PC-9 (cell line): Measurements from ENCODE around the gene MST1. TPM values are rescaled to one million over a fixed set of nuclear protein-coding genes. Genes with fewer than 3 reads are reported as not detected.

Experiments used
- BruUV-seq: library from RNA; stranded (reverse); fragments of 400-500 nt; replicated peaks from 2 replicates; lab custom pipeline; 2021; lab: Mats Ljungman, UMichigan
- CTCF ChIA-PET: fragments of 300-600 bp; sonication (Branson Sonifier 250); formaldehyde crosslinking; loops from one replicate; lab custom pipeline; 2022; ENCODE audit warnings: antibody characterized with exemption; lab: Charles Lee
- POLR2A ChIA-PET: fragments of 300-600 bp; sonication (Branson Sonifier 250); formaldehyde crosslinking; loops from one replicate; lab custom pipeline; 2022; ENCODE audit warnings: antibody characterized with exemption; ENCODE audit not compliant: unreplicated experiment; lab: Charles Lee
- DNase-seq, 2 experiments: peaks; one replicate each; pipeline versions ENCODE4 v3.0.0 to v3.0.0-alpha.2; 2015 to 2022; ENCODE audit warnings: mixed read lengths in 1 of 2
- H2AFZ ChIP-seq: fragments of 200-600 bp; sonication (generic); 2 replicates; pipeline ENCODE4 v1.8.1; 2017; ENCODE audit warnings: antibody characterized with exemption
- H3F3A ChIP-seq: fragments of 200-600 bp; sonication (generic); 2 replicates; pipeline ENCODE4 v1.8.1; 2017; ENCODE audit warnings: antibody characterized with exemption, mild to moderate bottlenecking, low read depth; ENCODE audit not compliant: insufficient read depth
- H3K27ac ChIP-seq: fragments of 200-600 bp; sonication (generic); 2 replicates; pipeline ENCODE4 v1.6.1; 2016; ENCODE audit warnings: mixed run types
- H3K27me3 ChIP-seq: fragments of 200-600 bp; sonication (generic); 2 replicates; pipeline ENCODE4 v1.6.1; 2016; ENCODE audit warnings: low read depth, mixed run types; ENCODE audit not compliant: insufficient read depth
- H3K36me3 ChIP-seq: fragments of 200-600 bp; sonication (generic); 2 replicates; pipeline ENCODE4 v1.6.1; 2016; ENCODE audit warnings: low read depth, mixed run types
- H3K4me1 ChIP-seq: fragments of 200-600 bp; sonication (generic); replicated peaks from 2 replicates; pipeline ENCODE4 v1.6.1; 2016; ENCODE audit warnings: mixed run types; ENCODE audit not compliant: insufficient read depth
- H3K4me2 ChIP-seq: fragments of 200-600 bp; sonication (generic); 2 replicates; pipeline ENCODE4 v1.6.1; 2017; ENCODE audit warnings: mixed run types
- H3K4me3 ChIP-seq: fragments of 200-600 bp; sonication (generic); 2 replicates; pipeline ENCODE4 v1.6.1; 2016; ENCODE audit warnings: mixed run types
- H3K79me2 ChIP-seq: fragments of 200-600 bp; sonication (generic); 2 replicates; pipeline ENCODE4 v1.6.1; 2017; ENCODE audit warnings: low read depth, mixed run types
- H3K9me2 ChIP-seq: fragments of 200-600 bp; sonication (generic); 2 replicates; pipeline ENCODE4 v1.8.1; 2017; ENCODE audit warnings: mild to moderate bottlenecking; ENCODE audit not compliant: insufficient read depth
- H3K9me3 ChIP-seq: fragments of 200-600 bp; sonication (generic); 2 replicates; pipeline ENCODE4 v1.8.1; 2016; ENCODE audit warnings: low read depth; ENCODE audit not compliant: insufficient read depth
- H4K20me1 ChIP-seq: fragments of 200-600 bp; sonication (generic); 2 replicates; pipeline ENCODE4 v1.8.1; 2017; ENCODE audit not compliant: insufficient read depth
- CTCF ChIP-seq: fragments of 200-600 bp; sonication (generic); conservative IDR thresholded peaks from 2 replicates; pipeline ENCODE4 v1.6.1; 2017; ENCODE audit warnings: mixed run types, antibody characterized with exemption, mild to moderate bottlenecking, moderate library complexity
- EZH2 ChIP-seq: fragments of 200-600 bp; sonication (generic); IDR thresholded peaks from 2 replicates; pipeline ENCODE4 v1.8.0; 2017; ENCODE audit warnings: antibody characterized with exemption, low read depth
- intact Hi-C: fragments of 100-400 bp; cut with micrococcal nuclease; formaldehyde crosslinking; loops from one replicate; pipeline ENCODE4 v1.10.0; 2022; ENCODE audit not compliant: unreplicated experiment
- total RNA-seq: library from RNA; stranded (reverse); gene quantifications from 2 replicates; pipeline ENCODE4 v1.2.3, GENCODE V29; 2021

The MST1 gene
- total RNA-seq, 1 experiment from 2014 or later = 10.4 TPM

DNA sequence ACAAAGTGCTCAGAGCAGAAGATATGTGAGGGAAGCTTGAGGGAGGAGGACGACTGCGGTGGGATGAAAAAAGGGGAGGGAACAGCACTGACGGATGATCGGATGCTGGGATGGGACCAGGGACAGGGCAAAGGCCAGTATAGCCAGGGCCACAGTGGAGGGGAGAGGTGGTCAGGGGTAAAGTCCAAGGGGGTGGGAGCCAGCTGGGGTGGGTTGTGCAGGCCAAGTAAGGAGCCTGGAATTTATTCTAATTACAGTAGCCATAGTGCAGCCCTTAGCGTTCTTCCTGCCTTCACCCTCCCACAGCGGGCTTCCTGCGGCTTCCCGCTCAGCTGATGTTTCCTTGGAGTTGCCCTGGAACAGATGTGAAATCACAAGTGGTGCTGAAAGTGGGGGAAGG lies 22.7 kb downstream of the MST1 start:
- peaks cover 10% of the 10 kb centered on the region for H3F3A ChIP-seq
- CTCF ChIA-PET = no interaction called here
- DNase-seq = no peak

GRCh38 chr3:49665822-49666519 lies 23.3 kb downstream of the MST1 start:
- Histone ChIP-seq H4K20me1 (0 out of 2 replicates have a peak, but pooled peaks cover 2% of the 10 kb centered on the region), H3K27me3 (no peaks in the 10 kb centered on the region), H3K9me3 (no peaks in the 10 kb centered on the region), H2AFZ (no peak overlapping the region), H3F3A (peaks cover 10% of the 10 kb centered on the region), H3K4me2 (no peak overlapping the region), H3K4me3 (no peak overlapping the region), H3K27ac (no peak overlapping the region), H3K79me2 (no peaks in the 10 kb centered on the region), H3K9me2 (no peaks in the 10 kb centered on the region), H3K36me3 (no peaks in the 10 kb centered on the region), H3K4me1 (peaks cover 13% of the 10 kb centered on the region)
- no peak for DNase-seq
- no peak for TF ChIP-seq CTCF
- no peak for TF ChIP-seq EZH2
- POLR2A ChIA-PET = interaction anchor here (0.6 kb wide), 1 partner anchor 302 kb away, joined by 4 read pairs; no protein-coding TSS in a partner anchor
- intact Hi-C loops = no loop called here
- CTCF ChIA-PET = interaction anchor here (0.8 kb wide), 1 partner anchor 126 kb away, joined by 3 read pairs; no protein-coding TSS in a partner anchor
- BruUV-seq = no TSS peak

More for the DNA sequence above, 22.7 kb downstream of the MST1 start:
- Histone ChIP-seq H3K27me3 (no peaks in the 10 kb centered on the region), H3K4me1 (peaks cover 13% of the 10 kb centered on the region), H3K4me3 (no peak overlapping the region), H3K79me2 (no peaks in the 10 kb centered on the region), H2AFZ (no peak overlapping the region), H3K36me3 (no peaks in the 10 kb centered on the region), H3K4me2 (no peak overlapping the region), H3K27ac (no peak overlapping the region), H3K9me2 (no peaks in the 10 kb centered on the region), H3K9me3 (no peaks in the 10 kb centered on the region), H4K20me1 (peaks cover 7% of the 10 kb centered on the region; the same call in 1 of the 2 replicates)
- POLR2A ChIA-PET = interaction anchor here (0.6 kb wide), 1 partner anchor 302 kb away, joined by 4 read pairs; no protein-coding TSS in a partner anchor
- BruUV-seq = no TSS peak
- TF ChIP-seq CTCF = no peak
- no peak for TF ChIP-seq EZH2
- intact Hi-C loops = no loop called here

GRCh38 chr3:49664300-49664699 lies 25.0 kb downstream of the MST1 start:
- Histone ChIP-seq H4K20me1 (no peaks in the 10 kb centered on the region), H3K9me3 (no peaks in the 10 kb centered on the region), H3K27me3 (no peaks in the 10 kb centered on the region), H3K4me1 (peaks cover 12% of the 10 kb centered on the region), H3K36me3 (no peaks in the 10 kb centered on the region), H3K4me2 (no peak overlapping the region), H3K9me2 (no peaks in the 10 kb centered on the region), H2AFZ (no peak overlapping the region), H3F3A (peaks cover 9% of the 10 kb centered on the region), H3K4me3 (no peak overlapping the region), H3K79me2 (no peaks in the 10 kb centered on the region), H3K27ac (no peak overlapping the region)
- ChIA-PET POLR2A (interaction anchor here (0.6 kb wide), 1 partner anchor 117 kb away, joined by 3 read pairs; no protein-coding TSS in a partner anchor), CTCF (no interaction called here)
- no peak for DNase-seq
- no TSS peak for BruUV-seq
- intact Hi-C loops = no loop called here
- TF ChIP-seq EZH2 (no peak), CTCF (no peak)
